HG02610 (cell line): ENCODE measurements around the gene ITPRIP.

Experiments
- ATAC-seq: cut with Tn5 transposase; IDR thresholded peaks from one replicate; pipeline ENCODE4 v1.9.1; 2021; ENCODE audit warnings: mild to moderate bottlenecking, moderate library complexity; ENCODE audit not compliant: unreplicated experiment

ITPRIP gene

DNA sequence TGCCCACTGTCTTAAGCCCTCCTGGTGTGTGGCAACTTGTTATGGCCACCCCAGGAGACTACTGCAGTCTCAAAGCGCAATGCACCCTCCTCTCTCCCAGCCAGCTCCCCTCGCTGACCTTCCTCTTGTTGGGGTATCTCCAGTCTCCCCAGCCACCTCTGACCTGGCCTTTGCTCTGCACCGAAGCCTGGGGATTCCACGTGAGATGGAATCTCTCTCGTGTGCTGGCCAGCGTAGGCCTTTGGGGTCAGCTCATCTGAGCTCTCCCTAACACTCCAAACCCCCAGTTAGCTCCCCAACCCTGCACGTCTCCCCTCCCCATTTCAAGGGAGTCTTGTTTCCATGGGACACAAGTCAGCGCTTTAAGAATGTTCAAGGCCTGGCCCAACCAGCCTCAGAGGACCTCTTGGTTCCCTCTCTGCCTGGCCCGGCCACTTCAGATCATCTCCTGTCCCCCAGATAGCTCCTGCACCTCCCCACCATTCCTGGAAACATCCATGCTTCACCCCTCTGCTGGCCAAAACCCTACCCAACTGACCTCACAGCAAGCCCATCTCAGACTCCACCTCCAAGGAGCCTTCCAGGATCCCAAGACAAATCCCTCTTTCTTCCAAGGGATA is 11.2 kb downstream of the ITPRIP start:
- ATAC-seq, result no peak

DNA sequence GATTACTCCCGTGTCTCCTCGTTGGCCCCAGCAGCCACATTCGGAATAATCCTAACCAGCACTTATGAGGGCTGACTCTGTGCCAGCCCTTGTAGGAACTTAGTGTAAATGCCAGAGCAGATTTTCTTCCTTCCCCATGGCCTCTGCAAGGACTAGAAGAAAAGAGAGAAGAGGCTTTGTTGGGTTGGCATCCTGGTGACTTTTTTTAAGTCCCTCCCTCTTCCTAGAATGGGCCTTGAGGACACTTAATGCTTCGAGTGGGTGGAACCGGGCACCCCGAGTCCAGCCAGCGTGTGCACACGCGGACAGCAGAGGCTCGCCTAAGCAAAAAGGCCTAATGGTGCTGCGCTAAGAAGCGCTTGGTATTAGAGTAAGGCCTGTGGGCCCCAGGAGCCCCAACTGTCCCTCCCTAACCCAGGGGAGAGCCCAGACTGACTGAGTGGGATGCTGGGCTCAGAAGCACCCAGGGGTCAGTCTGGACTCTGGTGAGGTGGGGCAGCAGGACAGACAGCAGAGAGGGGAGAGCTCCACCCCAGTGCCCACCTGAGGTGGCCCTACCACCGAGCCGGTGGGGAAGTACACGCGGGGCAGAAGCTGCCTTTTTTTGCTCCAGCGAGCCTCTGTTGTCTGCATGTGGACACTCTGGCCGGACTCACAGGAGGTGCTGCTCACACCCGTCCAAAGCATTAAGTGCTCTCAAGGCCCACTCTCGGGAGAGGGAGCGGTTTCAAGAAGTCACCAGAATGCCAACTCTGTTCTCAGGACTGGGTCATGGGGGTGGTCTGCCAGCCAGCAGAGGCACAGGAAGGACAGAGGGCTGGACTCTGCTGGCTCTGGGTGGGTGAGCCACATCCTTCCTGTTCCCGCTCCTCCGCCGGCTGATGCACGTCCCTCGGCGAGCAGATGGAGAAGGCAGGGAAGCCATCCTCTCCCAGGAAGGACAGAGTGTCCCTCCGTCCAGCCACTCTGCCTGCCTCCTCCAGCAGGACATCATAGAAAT is 12.5 kb downstream of the ITPRIP start:
- ATAC-seq, result no peak

DNA sequence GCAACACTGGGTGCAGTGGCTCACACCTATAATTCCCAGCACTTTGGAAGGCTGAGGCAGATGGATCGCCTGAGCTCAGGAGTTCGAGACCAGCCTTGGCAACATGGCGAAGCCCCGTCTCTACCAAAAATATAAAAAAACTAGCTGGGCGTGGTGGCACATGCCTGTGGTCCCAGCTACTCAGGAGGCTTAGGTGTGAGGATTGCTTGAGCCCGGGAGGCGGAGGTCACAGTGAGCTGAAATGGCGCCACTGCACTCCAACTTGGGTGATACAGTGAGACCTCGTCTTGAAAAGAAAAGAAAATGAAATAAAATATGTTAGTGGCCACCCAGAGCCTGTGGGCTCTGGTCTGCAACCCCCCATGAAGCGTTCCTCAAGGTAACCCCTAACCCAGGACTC is 13.3 kb downstream of the ITPRIP start:
- no peak for ATAC-seq

GRCh38 chr10:104324221-104324686 is 14.0 kb downstream of the ITPRIP start:
- ATAC-seq, result no peak

GRCh38 chr10:104323760-104324201 is 14.5 kb downstream of the ITPRIP start:
- no peak for ATAC-seq

- no peak for ATAC-seq
Measured at GRCh38 chr10:104323085-104323484, 15.2 kb downstream of the ITPRIP start.

DNA sequence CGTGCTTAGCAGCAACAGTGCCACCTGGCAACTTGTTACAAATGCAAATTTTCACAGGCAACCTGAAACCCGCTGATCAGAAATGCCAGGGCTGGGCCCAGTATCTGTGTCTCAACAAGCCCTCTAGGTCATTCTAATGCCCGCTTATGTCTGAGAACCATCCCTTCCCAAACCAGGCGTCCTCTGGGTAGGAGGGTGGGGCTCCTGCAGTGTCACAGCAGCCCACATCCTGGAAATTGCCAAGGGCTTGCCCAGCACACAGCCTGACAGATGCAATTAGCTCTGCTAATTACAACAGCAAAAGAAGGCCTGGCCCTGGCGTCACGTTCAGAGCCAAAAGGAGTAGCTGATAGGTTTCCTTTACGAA is 15.9 kb downstream of the ITPRIP start:
- no peak for ATAC-seq

DNA sequence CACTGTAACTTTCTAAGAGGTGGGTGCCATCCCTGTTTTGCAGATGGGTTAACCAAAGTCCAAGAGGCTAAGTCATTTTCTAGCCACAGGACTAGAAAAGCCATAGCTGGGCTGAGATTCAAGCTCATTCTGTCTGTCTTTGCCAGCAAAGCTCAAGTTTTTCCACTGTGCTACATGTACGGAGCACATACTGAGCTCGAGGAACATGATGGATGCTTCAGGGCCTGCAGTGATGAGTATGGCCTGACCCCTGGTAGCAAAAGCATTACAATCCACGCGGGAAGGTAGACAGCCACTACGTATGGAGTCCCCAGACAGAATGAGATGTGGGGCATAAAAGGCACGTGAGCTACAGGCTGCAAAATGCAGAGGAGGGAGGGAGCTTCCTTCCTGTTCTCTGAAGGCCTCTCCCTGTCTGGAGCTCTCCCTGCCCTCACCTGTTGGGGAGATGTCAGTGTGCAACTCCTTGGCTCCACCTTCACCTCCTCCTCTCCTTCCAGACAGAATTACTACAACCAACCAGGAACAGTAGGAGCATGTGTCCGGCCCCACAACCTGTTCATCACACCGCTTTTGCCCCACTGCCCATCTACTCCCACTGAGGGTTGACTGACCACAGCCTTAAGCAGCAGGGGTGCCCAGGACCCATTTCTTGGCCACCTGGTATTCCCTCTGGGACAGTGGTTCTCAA is 16.4 kb downstream of the ITPRIP start:
- ATAC-seq, result no peak

- no peak for ATAC-seq
Measured at GRCh38 chr10:104321226-104321625, 17.0 kb downstream of the ITPRIP start.

DNA sequence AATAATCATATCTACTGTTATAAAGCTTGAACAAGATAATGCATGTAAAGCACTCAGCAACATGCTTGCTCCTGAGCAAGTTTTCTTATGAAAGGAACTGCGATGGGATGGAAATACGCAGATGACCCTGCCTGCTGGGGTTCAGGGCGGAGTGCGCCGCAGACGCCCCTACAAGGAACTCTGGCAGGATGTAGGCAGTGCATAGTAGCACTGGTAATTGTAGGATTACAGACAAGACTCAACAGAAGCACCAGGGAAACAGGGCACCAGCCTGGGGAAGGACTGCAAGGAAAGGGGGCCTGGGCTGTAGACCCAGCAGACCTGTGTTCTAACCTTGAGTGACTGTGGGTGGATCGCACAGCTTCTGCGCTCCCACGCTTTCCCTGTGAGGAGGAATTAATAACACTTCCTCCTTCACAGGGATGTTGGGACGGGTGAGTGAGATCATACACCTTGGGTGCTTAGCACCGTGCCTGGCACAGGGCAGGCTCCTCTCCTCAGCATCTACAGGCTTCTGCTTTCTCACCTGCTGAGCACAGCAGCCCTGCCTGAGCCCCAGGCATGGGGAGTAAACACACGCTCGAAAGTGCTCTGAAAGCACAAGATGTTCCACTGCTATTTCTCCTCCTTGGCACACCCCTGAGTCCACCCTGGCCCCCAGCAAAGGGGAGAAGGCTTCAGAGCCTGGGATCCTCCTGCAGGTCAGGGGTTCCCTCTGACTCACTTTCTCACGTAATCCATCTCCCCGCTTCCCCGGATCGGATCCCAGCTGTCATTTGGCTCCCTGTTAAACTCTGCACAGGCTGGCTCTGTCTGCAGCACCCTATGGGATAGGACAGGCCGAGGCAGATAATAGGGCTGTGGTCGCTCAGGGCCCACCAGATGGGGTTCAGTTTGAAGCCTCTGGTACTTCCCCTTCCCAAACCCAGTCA is 19.2 kb downstream of the ITPRIP start:
- no peak for ATAC-seq

DNA sequence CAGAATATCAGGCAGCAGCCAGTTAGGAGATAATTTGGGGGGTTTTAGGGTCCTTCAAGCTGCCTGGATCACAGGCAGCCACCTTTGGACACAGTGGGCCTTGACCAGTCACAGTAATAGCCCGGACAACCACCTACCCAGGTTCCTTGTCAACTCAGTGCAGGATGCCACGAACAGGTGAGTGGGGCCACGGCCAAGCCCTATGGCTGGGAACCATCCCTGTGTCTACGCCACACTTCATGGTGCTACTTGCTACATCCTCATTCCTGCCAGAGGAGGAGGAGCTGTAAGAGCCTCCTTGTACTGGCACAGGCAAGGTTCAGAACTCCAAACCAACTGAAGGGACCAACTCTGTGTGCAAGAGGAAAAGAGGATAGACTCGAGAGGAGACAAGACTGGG is 19.9 kb downstream of the ITPRIP start:
- ATAC-seq, result no peak

GRCh38 chr10:104317726-104318299 is 20.5 kb downstream of the ITPRIP start:
- peak; percentile 50 for ATAC-seq

DNA sequence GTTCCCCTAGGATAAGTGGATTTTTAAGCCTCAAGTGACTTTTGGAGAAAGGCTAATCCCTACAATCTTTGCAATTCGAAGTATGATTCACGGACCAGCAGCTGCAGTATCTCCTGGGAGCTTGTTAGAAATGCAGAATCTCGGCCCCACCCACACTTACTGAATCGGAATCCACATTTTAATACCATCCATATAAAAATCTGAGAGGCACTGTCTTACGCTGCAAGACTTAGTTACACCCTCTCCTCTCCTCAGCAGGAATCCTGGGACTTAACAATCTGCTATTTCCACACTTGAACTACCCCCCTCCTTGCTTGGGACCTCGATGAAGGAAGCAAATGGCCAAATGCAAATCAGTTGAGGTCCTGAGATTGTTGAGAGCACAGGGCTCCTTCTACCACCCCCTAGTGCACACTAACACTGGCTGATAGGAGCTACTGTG is 21.0 kb downstream of the ITPRIP start:
- peak; percentile 17 for ATAC-seq

GRCh38 chr10:104316321-104317099 is 21.8 kb downstream of the ITPRIP start:
- no peak for ATAC-seq

DNA sequence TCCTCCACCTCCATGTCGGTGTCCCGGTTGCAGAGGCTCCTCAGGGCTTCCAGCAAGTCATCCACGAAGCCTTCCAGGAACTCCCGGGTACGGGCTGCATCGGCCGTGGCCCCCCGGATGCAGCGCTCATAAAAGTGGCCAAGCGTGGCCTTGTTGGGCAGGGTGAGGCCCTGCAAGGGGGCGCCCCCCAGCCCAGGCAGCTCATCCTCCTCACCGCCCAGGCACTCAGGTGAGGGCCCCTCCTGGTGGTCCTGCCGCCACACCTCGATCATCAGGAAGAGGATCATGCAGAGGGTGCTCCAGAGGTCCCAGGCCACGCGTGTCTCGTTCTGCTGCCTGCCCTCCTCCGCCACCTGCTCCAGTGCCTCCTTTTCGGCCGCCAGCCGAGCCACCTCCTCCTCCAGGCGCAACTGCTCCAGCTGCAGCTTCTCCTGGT is 22.8 kb downstream of the ITPRIP start:
- ATAC-seq, result no peak

DNA sequence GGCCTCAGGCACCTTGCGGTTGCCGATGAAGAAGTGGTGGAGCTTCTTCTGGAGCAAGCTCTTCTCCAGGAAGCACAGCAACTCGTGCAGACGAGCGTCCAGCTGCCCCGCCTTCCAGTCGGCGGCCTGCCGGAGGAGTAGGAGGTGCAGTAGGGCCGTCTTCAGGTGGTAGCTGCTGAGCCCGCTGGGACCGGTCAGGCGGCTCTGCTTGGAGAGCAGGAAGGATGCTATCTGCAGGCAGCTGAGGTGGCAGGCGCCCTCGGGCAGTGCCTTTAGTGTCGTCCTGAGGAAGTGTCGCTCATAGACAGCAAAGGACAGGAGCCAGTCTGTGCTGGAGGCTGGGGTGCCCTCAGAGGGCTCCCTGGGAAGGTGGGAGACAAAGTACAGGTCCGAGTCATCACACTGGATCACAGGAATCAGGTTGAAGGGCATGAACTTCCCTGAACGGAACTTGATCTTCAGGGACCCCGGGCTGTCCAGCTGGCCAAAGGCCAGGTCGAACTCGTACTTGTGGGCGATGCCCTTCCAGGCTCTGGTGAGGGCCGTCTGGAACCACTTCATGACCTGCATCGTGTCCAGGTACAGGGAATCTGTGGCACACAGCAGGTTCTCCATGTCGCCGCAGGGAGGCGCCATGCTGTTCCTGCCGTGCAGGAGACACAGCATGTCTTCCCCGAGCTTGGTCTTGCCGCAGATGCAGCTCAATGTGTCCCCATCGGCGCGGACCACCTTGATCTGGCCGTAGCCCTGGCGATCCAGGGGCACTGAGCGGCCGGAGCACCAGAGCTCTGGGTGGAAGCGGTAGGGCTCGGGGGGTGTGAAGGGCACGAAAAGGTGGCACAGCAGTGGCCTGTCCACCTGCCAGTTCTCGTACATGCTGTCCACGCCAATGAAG is 23.4 kb downstream of the ITPRIP start:
- no peak for ATAC-seq

DNA sequence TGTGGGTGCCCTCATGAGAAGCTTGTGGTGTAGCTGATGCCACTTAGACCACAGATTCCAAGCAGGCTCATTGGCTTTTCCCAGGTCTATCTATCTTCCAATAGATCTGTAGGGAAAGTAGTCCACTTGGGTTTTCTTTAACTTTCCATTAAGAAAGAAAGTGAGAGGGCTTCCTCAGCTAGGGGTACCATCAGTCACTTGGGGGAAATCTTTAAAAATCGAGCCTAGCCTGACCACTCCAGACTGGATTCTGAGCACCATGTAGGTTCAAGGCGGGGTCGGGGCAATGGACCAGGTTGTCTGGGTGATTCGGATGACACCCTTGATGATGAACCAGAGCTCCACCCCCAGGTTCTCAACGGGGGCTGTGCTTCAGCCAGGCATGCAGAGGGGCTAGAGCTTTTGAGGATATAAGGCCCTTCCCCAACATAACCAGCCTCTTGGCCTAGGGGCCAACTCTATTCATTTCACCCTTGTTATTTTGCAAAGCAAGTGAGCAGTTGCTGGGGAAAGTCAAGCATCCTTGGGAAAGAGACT is 27.0 kb downstream of the ITPRIP start:
- ATAC-seq, result no peak
